HG02623 (cell line): ENCODE measurements around the gene SLX9.

Experiments
- ATAC-seq: cut with Tn5 transposase; IDR thresholded peaks from one replicate; pipeline ENCODE4 v1.9.1; 2021; ENCODE audit warnings: moderate library complexity; ENCODE audit not compliant: unreplicated experiment

SLX9 gene

GRCh38 chr21:44999972-45000636, 60.3 kb downstream of the SLX9 start:
- no peak for ATAC-seq

- no peak for ATAC-seq
Measured at GRCh38 chr21:45000637-45001133, 60.9 kb downstream of the SLX9 start.

GRCh38 chr21:45001134-45002095, 61.6 kb downstream of the SLX9 start:
- ATAC-seq: no peak

GRCh38 chr21:45002381-45003204, 62.8 kb downstream of the SLX9 start:
- no peak for ATAC-seq

- no peak for ATAC-seq
Measured at GRCh38 chr21:45003331-45004058, 63.7 kb downstream of the SLX9 start.

- ATAC-seq: no peak
Measured at GRCh38 chr21:45004059-45004422, 64.2 kb downstream of the SLX9 start.

GRCh38 chr21:45004481-45005247, 64.8 kb downstream of the SLX9 start:
- no peak for ATAC-seq

- no peak for ATAC-seq
Measured at GRCh38 chr21:45006536-45007095, 66.8 kb downstream of the SLX9 start.

GRCh38 chr21:45009616-45010015, 69.8 kb downstream of the SLX9 start:
- ATAC-seq: no peak

- no peak for ATAC-seq
Measured at GRCh38 chr21:45010096-45010495, 70.3 kb downstream of the SLX9 start.

GRCh38 chr21:45010860-45011259, 71.0 kb downstream of the SLX9 start:
- ATAC-seq: no peak

- no peak for ATAC-seq
Measured at GRCh38 chr21:45011426-45011825, 71.6 kb downstream of the SLX9 start.

GRCh38 chr21:45011911-45012661, 72.3 kb downstream of the SLX9 start:
- ATAC-seq: no peak

- no peak for ATAC-seq
Measured at GRCh38 chr21:45012662-45013259, 72.9 kb downstream of the SLX9 start.

- ATAC-seq: no peak
Measured at GRCh38 chr21:45013260-45013841, 73.5 kb downstream of the SLX9 start.

GRCh38 chr21:45014747-45015468, 75.1 kb downstream of the SLX9 start:
- ATAC-seq: no peak

GRCh38 chr21:45015469-45015860, 75.6 kb downstream of the SLX9 start:
- ATAC-seq: no peak
